CD14-positive monocyte (primary cell): Measurements from ENCODE around the gene UBE2O. TPM values are rescaled to one million over a fixed set of nuclear protein-coding genes. Genes with fewer than 3 reads are reported as not detected.
A peak's percentile ranks its signal among the peaks of the same experiment; 100 is the strongest.

Experiments
- DNase-seq, 3 donors: peaks; one replicate each; pipeline ENCODE4 v3.0.0-alpha.2; 2011 to 2022
- H2AFZ ChIP-seq: 2 replicates; pipeline ENCODE4 v1.6.0; 2012; ENCODE audit warnings: mild to moderate bottlenecking, low read depth, low read length, inconsistent platforms; ENCODE audit not compliant: insufficient read depth, poor library complexity, severe bottlenecking
- H3K27ac ChIP-seq, 2 donors: 1 replicate in 1 of 2; 2 replicates in 1 of 2; pipeline ENCODE4 v1.5.1; 2012 to 2013; ENCODE audit warnings: low read length in 2 of 2, control low read depth in 1 of 2, inconsistent platforms in 1 of 2, low read depth in 1 of 2, mild to moderate bottlenecking in 1 of 2
- H3K27me3 ChIP-seq, 2 donors: one replicate each; pipeline versions ENCODE4 v1.6.0 to v1.6.1; 2011 to 2013; ENCODE audit warnings: low read length in 2 of 2; ENCODE audit not compliant: control insufficient read depth in 2 of 2, insufficient read depth in 2 of 2
- H3K36me3 ChIP-seq, 2 donors: replicated peaks in 1 of 2; 1 replicate in 1 of 2; 2 replicates in 1 of 2; pipeline versions ENCODE4 v1.5.1 to v1.6.1; 2012 to 2013; ENCODE audit warnings: low read length in 2 of 2, control low read depth in 1 of 2, inconsistent platforms in 1 of 2, mild to moderate bottlenecking in 1 of 2; ENCODE audit not compliant: insufficient read depth in 2 of 2, control insufficient read depth in 1 of 2
- H3K4me1 ChIP-seq, 2 donors: 1 replicate in 1 of 2; 2 replicates in 1 of 2; pipeline versions ENCODE4 v1.5.1 to v1.6.1; 2012 to 2013; ENCODE audit warnings: low read length in 2 of 2, control low read depth in 1 of 2, inconsistent platforms in 1 of 2, mild to moderate bottlenecking in 1 of 2, moderate library complexity in 1 of 2; ENCODE audit not compliant: insufficient read depth in 2 of 2, control insufficient read depth in 1 of 2
- H3K4me2 ChIP-seq: replicated peaks from 2 replicates; pipeline ENCODE3; 2012; ENCODE audit warnings: low read length, moderate library complexity, mild to moderate bottlenecking; ENCODE audit not compliant: poor library complexity, severe bottlenecking; ENCODE audit errors: extremely low read depth
- H3K4me3 ChIP-seq, 3 experiments: fragments of 200-600 bp in 1 of 3; sonication (generic) in 1 of 3; replicated peaks in 1 of 3; 1 replicate in 2 of 3; 2 replicates in 1 of 3; pipeline ENCODE4 v1.5.1; 2011 to 2013; ENCODE audit warnings: low read length in 3 of 3, mild to moderate bottlenecking in 3 of 3, control low read depth in 2 of 3, low read depth in 2 of 3, inconsistent platforms in 1 of 3, moderate library complexity in 1 of 3
- H3K79me2 ChIP-seq: 2 replicates; pipeline ENCODE4 v1.6.0; 2012; ENCODE audit warnings: mild to moderate bottlenecking, control low read depth, inconsistent platforms, low read length, moderate library complexity; ENCODE audit not compliant: insufficient read depth
- H3K9ac ChIP-seq: 2 replicates; pipeline ENCODE4 v1.6.0; 2017; ENCODE audit warnings: low read length, mild to moderate bottlenecking; ENCODE audit not compliant: insufficient read depth, poor library complexity, severe bottlenecking
- H3K9me3 ChIP-seq, 2 donors: replicated peaks in 1 of 2; 1 replicate in 1 of 2; 2 replicates in 1 of 2; pipeline versions ENCODE4 v1.5.1 to v1.6.1; 2012 to 2013; ENCODE audit warnings: low read length in 2 of 2, control low read depth in 1 of 2; ENCODE audit not compliant: control insufficient read depth in 1 of 2, insufficient read depth in 1 of 2
- H4K20me1 ChIP-seq: 2 replicates; pipeline ENCODE4 v1.6.0; 2012; ENCODE audit warnings: mild to moderate bottlenecking, low read length, control low read depth, moderate library complexity; ENCODE audit not compliant: insufficient read depth
- H3K27ac Mint-ChIP-seq, 7 donors: one replicate each; pipeline ENCODE4 v1.8.0; 2020; ENCODE audit warnings: mild to moderate bottlenecking in 7 of 7, mixed read lengths in 7 of 7, moderate library complexity in 6 of 7, inconsistent platforms in 2 of 7
- H3K27me3 Mint-ChIP-seq, 3 donors: one replicate each; pipeline ENCODE4 v1.8.0; 2021 to 2022; ENCODE audit warnings: low read depth in 3 of 3, mild to moderate bottlenecking in 3 of 3, mixed read lengths in 3 of 3, moderate library complexity in 3 of 3, inconsistent platforms in 1 of 3
- H3K36me3 Mint-ChIP-seq, 2 donors: one replicate each; pipeline ENCODE4 v1.8.0; 2020; ENCODE audit warnings: mixed read lengths in 2 of 2, inconsistent platforms in 1 of 2, mild to moderate bottlenecking in 1 of 2
- H3K4me1 Mint-ChIP-seq: one replicate; pipeline ENCODE4 v1.8.0; 2020; ENCODE audit warnings: mild to moderate bottlenecking, mixed read lengths
- H3K4me3 Mint-ChIP-seq, 2 donors: one replicate each; pipeline ENCODE4 v1.8.0; 2020; ENCODE audit warnings: mild to moderate bottlenecking in 2 of 2, mixed read lengths in 2 of 2, moderate library complexity in 1 of 2
- H3K9me3 Mint-ChIP-seq, 7 donors: one replicate each; pipeline ENCODE4 v1.8.0; 2020 to 2022; ENCODE audit warnings: mixed read lengths in 7 of 7, mild to moderate bottlenecking in 6 of 7, moderate library complexity in 6 of 7, inconsistent platforms in 2 of 7
- CTCF ChIP-seq: fragments of 200-600 bp; IDR thresholded peaks from one replicate; pipeline ENCODE4 v1.8.0; 2022; ENCODE audit warnings: antibody characterized with exemption, mild to moderate bottlenecking
- WGBS: methylation state at CpG from one replicate; pipeline ENCODE4 v1.1.5; 2013; ENCODE audit warnings: missing lambda C conversion rate; ENCODE audit not compliant: insufficient coverage; 5-methylcytosine and 5-hydroxymethylcytosine counted together
- intact Hi-C, 2 donors: fragments of 100-400 bp; cut with micrococcal nuclease; formaldehyde crosslinking; loops; one replicate each; pipeline versions ENCODE4 v1.15.0 to v1.15.1; 2023
- polyA plus RNA-seq, 3 donors: library from polyadenylated mRNA; depleted of rRNA in 1 of 3; unstranded in 2 of 3; stranded (reverse) in 1 of 3; fragments of 300-500 nt in 2 of 3; fragments of >200 nt in 1 of 3; fragmentation: Illumina TruSeq in 2 of 3; gene quantifications; 1 replicate in 2 of 3; 2 replicates in 1 of 3; pipeline ENCODE4 v1.2.3, GENCODE V29; 2012 to 2021

UBE2O gene
- polyA plus RNA-seq, 3 donors, result 1.3 to 15.1 (median 4.5) TPM

- no peaks in the 10 kb centered on the region for H3K27me3 ChIP-seq
- H3K79me2 ChIP-seq, result no peaks in the 10 kb centered on the region
- H3K27ac ChIP-seq, result no peak overlapping the region
- Mint-ChIP-seq H3K36me3 (peaks cover 79 to 97% of the 10 kb centered on the region in 2 donors), H3K27ac (no peak overlapping the region), H3K9me3 (no peaks in the 10 kb centered on the region), H3K4me3 (no peak overlapping the region), H3K27me3 (no peaks in the 10 kb centered on the region), H3K4me1 (no peaks in the 10 kb centered on the region)
- 91% methylated on average over 13 of the region's 20 CpGs for WGBS
- peaks cover 77 to 91% of the 10 kb centered on the region in 2 donors for H3K36me3 ChIP-seq
- peaks cover 17% of the 10 kb centered on the region for H4K20me1 ChIP-seq
- DNase-seq, result no peak
- H3K9me3 ChIP-seq, result no peaks in the 10 kb centered on the region
- no peak for TF ChIP-seq CTCF
- no peaks in the 10 kb centered on the region for H3K4me1 ChIP-seq
- no peak overlapping the region for H3K4me3 ChIP-seq
- no peak overlapping the region for H3K4me2 ChIP-seq
- H3K9ac ChIP-seq, result no peak overlapping the region
- H2AFZ ChIP-seq, result no peak overlapping the region
- intact Hi-C loops, result loop anchor here (1.0 kb wide), 1 partner anchor 95 kb away; no protein-coding TSS in a partner anchor
These were observed 54.3 kb downstream of the UBE2O start for GRCh38 chr17:76398523-76399174.

DNA sequence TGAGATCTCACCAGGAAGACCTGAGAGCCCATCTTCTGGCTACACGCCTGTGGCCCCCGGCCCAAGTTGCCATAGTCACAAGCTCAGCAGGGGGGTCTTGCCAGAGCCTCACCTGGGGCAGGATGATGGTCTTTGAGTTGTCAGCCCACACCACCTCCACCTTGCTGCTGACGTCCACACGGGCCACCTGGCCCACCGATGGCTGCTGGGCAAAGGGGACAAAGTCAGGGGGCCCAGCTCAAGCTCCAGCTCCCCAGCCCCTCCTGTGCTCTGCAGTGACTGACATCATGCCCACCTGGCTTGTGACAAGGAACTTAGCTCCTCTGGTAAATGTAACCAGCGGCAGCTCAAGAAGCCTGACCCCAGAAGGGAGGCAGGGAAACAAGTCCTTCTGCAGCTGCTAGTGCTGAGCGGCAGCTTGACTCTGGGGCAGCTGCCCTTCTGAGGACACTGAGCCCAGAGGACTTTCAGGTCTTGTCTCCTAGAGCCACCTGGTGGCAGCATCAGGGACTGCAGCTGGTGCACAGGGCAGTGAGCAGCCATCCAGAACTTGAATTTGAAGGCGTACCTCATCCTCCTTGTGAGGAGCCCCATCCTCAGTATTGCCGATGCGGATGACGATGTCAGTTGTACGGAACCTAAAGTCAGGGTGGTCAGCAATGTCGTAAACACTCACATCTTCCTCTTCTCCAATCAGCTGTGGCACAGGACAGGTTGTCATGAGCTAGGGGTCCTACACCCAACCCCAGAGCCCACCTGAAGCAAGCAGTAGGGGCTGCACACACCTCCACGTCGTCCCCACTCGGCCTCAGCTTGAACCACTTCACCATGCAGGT, 55.0 kb downstream of the UBE2O start:
- Mint-ChIP-seq H3K4me3 (no peak overlapping the region), H3K36me3 (peaks cover 78 to 95% of the 10 kb centered on the region in 2 donors), H3K4me1 (no peaks in the 10 kb centered on the region), H3K27me3 (no peaks in the 10 kb centered on the region), H3K9me3 (no peaks in the 10 kb centered on the region), H3K27ac (no peak overlapping the region)
- no peaks in the 10 kb centered on the region for H3K79me2 ChIP-seq
- H4K20me1 ChIP-seq, result peaks cover 17% of the 10 kb centered on the region
- H3K4me3 ChIP-seq, result no peak overlapping the region
- H3K9ac ChIP-seq, result no peak overlapping the region
- no peaks in the 10 kb centered on the region for H3K4me1 ChIP-seq
- no peaks in the 10 kb centered on the region for H3K9me3 ChIP-seq
- 69% methylated on average over 15 of the region's 16 CpGs for WGBS
- H3K27ac ChIP-seq, result no peak overlapping the region
- intact Hi-C loops, result loop anchor here (1.0 kb wide), 1 partner anchor 95 kb away; no protein-coding TSS in a partner anchor
- no peak overlapping the region for H3K4me2 ChIP-seq
- H2AFZ ChIP-seq, result no peak overlapping the region
- H3K27me3 ChIP-seq, result no peaks in the 10 kb centered on the region
- DNase-seq, result peak; percentile 73 to 79 (median 78)
- H3K36me3 ChIP-seq, result peaks cover 72 to 91% of the 10 kb centered on the region in 2 donors
- peak; percentile 96 for TF ChIP-seq CTCF
